OCI-LY7 (cell line): ENCODE data around the gene SECISBP2L. TPM values are rescaled to one million over a fixed set of nuclear protein-coding genes. Genes with fewer than 3 reads are reported as not detected.

Experiments
- BruUV-seq: library from RNA; stranded (reverse); fragments of 400-500 nt; replicated peaks from 2 replicates; lab custom pipeline; 2021; lab: Mats Ljungman, UMichigan
- CTCF ChIA-PET: fragments of 300-600 bp; sonication (Branson Sonifier 250); formaldehyde crosslinking; loops from one replicate; lab custom pipeline; 2022; ENCODE audit warnings: antibody characterized with exemption; ENCODE audit not compliant: unreplicated experiment; lab: Charles Lee
- POLR2A ChIA-PET: fragments of 300-600 bp; sonication (Branson Sonifier 250); formaldehyde crosslinking; loops from one replicate; lab custom pipeline; 2022; ENCODE audit warnings: antibody characterized with exemption; lab: Charles Lee
- DNase-seq: peaks from one replicate; pipeline ENCODE4 v3.0.0-alpha.2; 2015; ENCODE audit warnings: low spot score
- H2AFZ ChIP-seq: fragments of 200-600 bp; sonication (generic), shearing (Covaris generic); 2 replicates; pipeline ENCODE4 v1.6.1; 2014; ENCODE audit warnings: mild to moderate bottlenecking, antibody characterized with exemption, low read length, moderate library complexity
- H3K27ac ChIP-seq: fragments of 200-600 bp; sonication (generic); 2 replicates; pipeline ENCODE4 v1.5.1; 2014; ENCODE audit warnings: mixed run types, low read depth, mild to moderate bottlenecking, moderate library complexity, low read length, inconsistent platforms; ENCODE audit not compliant: poor library complexity, severe bottlenecking
- H3K36me3 ChIP-seq: fragments of 200-600 bp; sonication (generic); 2 replicates; pipeline ENCODE4 v1.6.1; 2014; ENCODE audit warnings: mild to moderate bottlenecking, antibody characterized with exemption, low read length, moderate library complexity, mixed read lengths; ENCODE audit not compliant: insufficient read depth
- H3K4me1 ChIP-seq: fragments of 200-600 bp; sonication (generic); 2 replicates; pipeline ENCODE4 v1.5.1; 2014; ENCODE audit warnings: mild to moderate bottlenecking, low read length; ENCODE audit not compliant: insufficient read depth, poor library complexity, severe bottlenecking
- H3K4me2 ChIP-seq: fragments of 200-600 bp; sonication (generic); 2 replicates; pipeline ENCODE4 v1.6.1; 2014; ENCODE audit warnings: mild to moderate bottlenecking, low read length
- H3K4me3 ChIP-seq: fragments of 200-600 bp; sonication (generic); 2 replicates; pipeline ENCODE4 v1.5.1; 2014; ENCODE audit warnings: mild to moderate bottlenecking, low read depth, low read length; ENCODE audit not compliant: poor library complexity, severe bottlenecking
- H3K79me2 ChIP-seq: fragments of 200-600 bp; sonication (generic); 2 replicates; pipeline ENCODE4 v1.6.1; 2016; ENCODE audit warnings: low read depth, mild to moderate bottlenecking, low read length, moderate library complexity, mixed read lengths; ENCODE audit not compliant: insufficient read depth
- H3K9me2 ChIP-seq: fragments of 200-600 bp; sonication (generic); 2 replicates; pipeline ENCODE4 v1.6.1; 2016; ENCODE audit warnings: mild to moderate bottlenecking, low read length, mixed read lengths; ENCODE audit not compliant: insufficient read depth
- H3K9me3 ChIP-seq: fragments of 200-600 bp; sonication (generic); 2 replicates; pipeline ENCODE4 v1.6.1; 2014; ENCODE audit warnings: mild to moderate bottlenecking, mixed run types, low read length, mixed read lengths
- H4K20me1 ChIP-seq: fragments of 200-600 bp; sonication (generic); 2 replicates; pipeline ENCODE4 v1.6.1; 2014; ENCODE audit warnings: mild to moderate bottlenecking, antibody characterized with exemption, low read length, moderate library complexity, mixed read lengths; ENCODE audit not compliant: insufficient read depth
- CTCF ChIP-seq: fragments of 200-600 bp; sonication (generic); conservative IDR thresholded peaks from 2 replicates; pipeline ENCODE4 v1.5.1; 2014; ENCODE audit warnings: mild to moderate bottlenecking, antibody characterized with exemption, low read length, moderate library complexity, mixed read lengths
- EZH2phosphoT487 ChIP-seq: fragments of 200-600 bp; sonication (generic); IDR thresholded peaks from 2 replicates; pipeline ENCODE4 v1.6.1; 2018; ENCODE audit warnings: low read depth, borderline replicate concordance, mild to moderate bottlenecking, mixed run types, antibody characterized with exemption, low read length, moderate library complexity, mixed read lengths
- intact Hi-C: fragments of 100-400 bp; cut with micrococcal nuclease; formaldehyde crosslinking; loops from one replicate; pipeline ENCODE4 v1.10.0; 2022; ENCODE audit not compliant: unreplicated experiment
- total RNA-seq, 2 experiments: library from RNA; depleted of rRNA in 1 of 2; stranded (reverse); fragments of >200 nt in 1 of 2; shearing (Covaris generic) in 1 of 2; gene quantifications; 2 replicates each; pipeline ENCODE4 v1.2.3, GENCODE V29; 2014 to 2022

Gene SECISBP2L
- total RNA-seq, 2 experiments from 2014 or later: 15.4 to 26.3 TPM

GRCh38 chr15:49044002-49044401 is 2.2 kb downstream of the SECISBP2L start:
- Histone ChIP-seq H3K9me2 (no peaks in the 10 kb centered on the region), H3K4me1 (peaks cover 23% of the 10 kb centered on the region), H3K9me3 (no peaks in the 10 kb centered on the region), H3K79me2 (peaks cover 60% of the 10 kb centered on the region), H2AFZ (no peak overlapping the region), H4K20me1 (peaks cover 15% of the 10 kb centered on the region; the same call in 1 of the 2 replicates), H3K4me2 (peak overlapping the region; percentile 86), H3K27ac (no peak overlapping the region), H3K36me3 (no peaks in the 10 kb centered on the region), H3K4me3 (peak overlapping the region; percentile 86)
- no TSS peak for BruUV-seq
- ChIA-PET POLR2A (interaction anchor here (0.6 to 1.2 kb wide), 2 partner anchors 111 to 1107 kb away, joined by 3 to 4 read pairs; partner anchors contain the start of gene COPS2), CTCF (no interaction called here)
- TF ChIP-seq EZH2phosphoT487: no peak
- no peak for TF ChIP-seq CTCF
- DNase-seq: no peak
- intact Hi-C loops: loop anchor here (2.0 kb wide), 1 partner anchor 165 kb away; the partner anchor contains the start of gene EID1

GRCh38 chr15:49042165-49042564 is 4.1 kb downstream of the SECISBP2L start:
- Histone ChIP-seq H3K9me2 (no peaks in the 10 kb centered on the region), H4K20me1 (peaks cover 15% of the 10 kb centered on the region; the same call in 1 of the 2 replicates), H3K27ac (no peak overlapping the region), H2AFZ (no peak overlapping the region), H3K9me3 (no peaks in the 10 kb centered on the region), H3K4me3 (no peak overlapping the region), H3K36me3 (no peaks in the 10 kb centered on the region), H3K4me1 (peaks cover 20% of the 10 kb centered on the region), H3K79me2 (peaks cover 70% of the 10 kb centered on the region), H3K4me2 (no peak overlapping the region)
- CTCF ChIA-PET: no interaction called here
- no peak for DNase-seq
- POLR2A ChIA-PET: interaction anchor here (0.9 kb wide), 1 partner anchor 104 kb away, joined by 3 read pairs; no protein-coding TSS in a partner anchor
- intact Hi-C loops: no loop called here
- no TSS peak for BruUV-seq
- no peak for TF ChIP-seq EZH2phosphoT487
- no peak for TF ChIP-seq CTCF

- CTCF ChIA-PET: no interaction called here
Observed at GRCh38 chr15:49041426-49041825, 4.8 kb downstream of the SECISBP2L start.

More at GRCh38 chr15:49041426-49041825, 4.8 kb downstream of the SECISBP2L start:
- Histone ChIP-seq H3K9me3 (no peaks in the 10 kb centered on the region), H2AFZ (no peak overlapping the region), H3K9me2 (no peaks in the 10 kb centered on the region), H4K20me1 (peaks cover 15% of the 10 kb centered on the region; the same call in 1 of the 2 replicates), H3K4me1 (peaks cover 14% of the 10 kb centered on the region), H3K4me2 (no peak overlapping the region), H3K4me3 (no peak overlapping the region), H3K27ac (no peak overlapping the region), H3K79me2 (peaks cover 71% of the 10 kb centered on the region), H3K36me3 (peaks cover 4% of the 10 kb centered on the region; the same call in 1 of the 2 replicates)
- no peak for TF ChIP-seq CTCF
- no peak for TF ChIP-seq EZH2phosphoT487
- no peak for DNase-seq
- POLR2A ChIA-PET: interaction anchor here (0.9 kb wide), 1 partner anchor 105 kb away, joined by 3 read pairs; no protein-coding TSS in a partner anchor
- no TSS peak for BruUV-seq
- intact Hi-C loops: no loop called here
